Testis (tissue), 2 donors: ENCODE data around the gene SH3RF3.

Experiments used
- CTCF ChIP-seq, 3 experiments: fragments of 450-650 bp in 2 of 3; fragments of 200-600 bp in 1 of 3; sonication (generic) in 1 of 3; IDR thresholded peaks; one replicate each; pipeline ENCODE4 v1.5.1; 2016 to 2019; ENCODE audit warnings: antibody characterized with exemption in 3 of 3, mild to moderate bottlenecking in 2 of 3, moderate library complexity in 1 of 3
- POLR2A ChIP-seq: fragments of 450-650 bp; IDR thresholded peaks from one replicate; pipeline ENCODE4 v1.6.1; 2017; ENCODE audit warnings: antibody characterized with exemption, mild to moderate bottlenecking, moderate library complexity

- TF ChIP-seq CTCF (IDR thresholded peaks at IDR 0.05) = no peak
- no peak for TF ChIP-seq POLR2A
Measured at GRCh38 chr2:109376796-109377495, 247.9 kb downstream of the SH3RF3 start.
